GM21786 (cell line): Measurements from ENCODE around the gene GDAP1L1.
"Not testable (repeated sequence)": the region's sequence is repeated elsewhere in the genome, so short reads cannot be mapped to it uniquely, and the experiment has no call there.

ENCODE experiments used
- ATAC-seq: cut with Tn5 transposase; IDR thresholded peaks from one replicate; pipeline ENCODE4 v1.9.1; 2021; ENCODE audit not compliant: unreplicated experiment

GDAP1L1 gene

DNA sequence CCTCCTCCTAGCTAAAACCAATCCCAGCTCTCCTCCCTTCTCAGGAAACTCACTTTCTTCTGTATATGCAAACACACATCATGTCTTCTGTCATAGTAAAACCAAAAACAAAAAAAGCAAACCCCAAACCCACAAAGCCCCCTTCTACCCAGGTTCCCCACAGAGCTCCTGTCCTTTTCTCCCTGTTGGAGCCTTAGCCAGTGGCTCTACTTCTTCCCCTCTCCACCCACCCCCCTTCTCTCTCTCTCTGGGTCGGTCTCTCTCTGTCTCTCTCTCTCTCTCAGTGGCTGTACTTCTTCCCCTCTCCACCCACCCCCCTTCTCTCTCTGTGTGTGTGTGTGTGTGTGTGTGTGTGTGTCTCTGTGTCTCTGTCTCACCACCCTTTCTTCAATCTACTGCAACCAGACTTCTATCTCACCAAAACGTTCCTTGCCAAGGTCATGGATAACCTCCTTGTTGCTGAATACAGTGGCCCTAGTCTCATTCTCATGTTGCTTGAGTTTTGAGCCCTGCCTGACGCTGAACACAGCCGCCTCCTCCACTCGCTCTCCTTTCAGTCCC lies 27.9 kb upstream of the GDAP1L1 start:
- ATAC-seq: no peak

DNA sequence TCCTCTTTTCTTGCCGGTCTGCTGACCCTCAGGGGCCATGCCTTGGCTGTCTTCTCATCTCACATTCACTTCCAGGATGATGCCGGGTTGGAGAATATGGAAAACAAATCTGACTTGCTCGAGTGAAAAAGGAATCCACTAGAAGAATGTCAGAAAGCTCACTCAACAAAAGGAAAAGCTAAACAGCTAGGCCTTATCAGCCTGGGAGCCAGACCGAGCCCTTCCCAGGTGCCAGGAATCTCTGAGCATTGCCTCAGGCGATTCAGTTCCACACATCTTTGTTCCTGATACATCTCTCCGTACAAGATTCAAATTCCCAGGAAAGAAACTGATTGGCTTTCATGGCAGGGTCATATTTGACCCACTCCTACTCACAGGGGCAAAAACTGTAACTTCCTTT lies 27.3 kb upstream of the GDAP1L1 start:
- ATAC-seq: no peak

- no peak for ATAC-seq
Observed at GRCh38 chr20:44221368-44221954, 25.6 kb upstream of the GDAP1L1 start.

DNA sequence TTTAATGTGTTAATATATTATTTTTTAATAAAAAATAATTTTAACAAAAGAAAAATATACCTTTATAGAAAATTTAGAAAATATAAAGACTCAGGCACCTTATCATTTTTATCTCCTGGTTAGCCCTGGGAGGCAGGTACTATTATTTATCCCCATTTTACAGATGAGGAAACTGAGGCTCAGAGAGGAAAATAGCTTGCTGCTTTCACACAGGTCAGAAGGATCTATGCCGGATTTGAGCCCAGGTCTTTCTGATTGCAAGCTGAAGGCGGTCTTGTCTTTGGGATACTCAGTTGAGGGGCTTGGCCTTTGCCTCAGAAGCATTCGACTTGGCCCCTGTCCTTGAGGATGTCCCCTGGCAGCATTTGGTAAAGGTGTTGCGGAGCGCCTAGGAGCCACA lies 25.1 kb upstream of the GDAP1L1 start:
- ATAC-seq: no peak

GRCh38 chr20:44222633-44223368 lies 24.3 kb upstream of the GDAP1L1 start:
- no peak for ATAC-seq

DNA sequence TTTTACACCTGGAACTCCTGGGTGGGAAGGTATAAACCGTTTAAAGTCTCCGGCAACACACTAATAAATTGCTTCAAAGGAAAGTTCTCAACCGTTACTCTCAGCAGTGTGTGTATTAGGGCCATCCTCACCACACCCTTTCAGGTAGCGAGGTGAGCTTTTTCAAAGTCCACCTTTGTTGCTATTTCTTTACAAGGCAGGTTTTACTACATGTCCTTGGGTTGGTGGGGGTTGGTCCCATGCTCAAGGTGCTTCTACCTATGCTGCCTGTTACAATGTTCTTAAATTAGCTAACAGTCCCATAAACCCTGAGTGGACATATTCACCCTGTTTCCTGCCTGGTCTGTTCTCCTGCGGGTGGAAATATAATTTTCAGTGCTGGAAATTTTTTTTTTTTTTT lies 23.4 kb upstream of the GDAP1L1 start:
- ATAC-seq: no peak

- ATAC-seq: no peak
Observed at GRCh38 chr20:44224637-44225036, 22.5 kb upstream of the GDAP1L1 start.

DNA sequence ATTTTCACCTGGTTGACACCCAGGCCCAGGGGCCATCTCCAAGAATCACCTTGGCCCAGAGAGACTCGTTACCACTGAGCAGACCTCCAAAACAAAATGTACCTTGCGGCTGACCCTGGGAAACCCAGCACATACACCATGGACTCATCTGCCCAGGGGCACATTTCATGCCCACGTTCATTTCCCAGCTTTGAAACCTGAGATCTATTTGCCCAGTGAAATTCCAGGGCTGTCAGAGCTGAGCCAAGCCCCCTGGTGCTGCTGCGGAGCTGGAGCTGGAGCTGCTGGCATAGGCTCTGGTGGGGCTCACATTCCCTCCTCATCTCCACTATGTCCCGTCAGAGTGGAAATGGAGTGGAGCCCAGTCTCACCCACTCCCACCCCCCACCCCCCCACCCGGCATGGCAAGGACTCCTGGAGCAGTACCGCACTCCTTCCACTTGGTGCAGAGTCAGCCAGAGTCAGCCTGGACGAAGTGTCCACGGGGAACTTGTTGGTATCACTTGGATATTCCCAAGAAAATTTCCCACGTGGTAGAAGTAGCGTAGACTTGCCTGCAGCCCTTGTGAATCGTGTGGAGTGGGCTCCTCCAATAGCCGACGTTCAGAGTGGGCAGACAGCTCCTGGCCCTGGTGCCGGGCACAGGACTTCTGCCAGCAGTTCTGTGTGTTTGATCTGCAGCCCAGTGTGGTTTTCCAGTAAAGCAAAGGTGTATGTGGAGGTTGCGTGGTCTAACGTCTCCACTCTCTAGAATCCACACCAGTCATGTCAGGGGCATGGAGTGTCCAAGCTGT lies 18.4 kb upstream of the GDAP1L1 start:
- no peak for ATAC-seq

DNA sequence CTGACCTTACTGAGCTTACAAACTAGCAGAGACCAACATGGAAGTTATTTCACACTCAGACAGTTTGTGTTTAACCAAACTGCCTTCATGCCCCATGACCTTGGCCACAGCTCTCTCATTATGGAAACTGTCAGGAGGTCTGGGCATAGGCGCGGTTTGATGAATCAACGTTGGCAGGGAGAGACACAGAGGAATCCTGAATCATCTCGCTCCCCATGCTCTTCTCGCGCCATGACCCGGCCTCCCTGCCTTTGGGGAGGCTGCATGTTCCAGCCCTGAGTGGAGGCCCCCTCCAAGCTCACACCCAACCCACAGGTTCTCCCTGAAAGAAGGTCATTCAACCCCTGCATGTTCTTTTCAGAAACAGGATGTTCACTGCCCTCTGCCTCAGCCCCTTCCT lies 15.9 kb upstream of the GDAP1L1 start:
- no peak for ATAC-seq

DNA sequence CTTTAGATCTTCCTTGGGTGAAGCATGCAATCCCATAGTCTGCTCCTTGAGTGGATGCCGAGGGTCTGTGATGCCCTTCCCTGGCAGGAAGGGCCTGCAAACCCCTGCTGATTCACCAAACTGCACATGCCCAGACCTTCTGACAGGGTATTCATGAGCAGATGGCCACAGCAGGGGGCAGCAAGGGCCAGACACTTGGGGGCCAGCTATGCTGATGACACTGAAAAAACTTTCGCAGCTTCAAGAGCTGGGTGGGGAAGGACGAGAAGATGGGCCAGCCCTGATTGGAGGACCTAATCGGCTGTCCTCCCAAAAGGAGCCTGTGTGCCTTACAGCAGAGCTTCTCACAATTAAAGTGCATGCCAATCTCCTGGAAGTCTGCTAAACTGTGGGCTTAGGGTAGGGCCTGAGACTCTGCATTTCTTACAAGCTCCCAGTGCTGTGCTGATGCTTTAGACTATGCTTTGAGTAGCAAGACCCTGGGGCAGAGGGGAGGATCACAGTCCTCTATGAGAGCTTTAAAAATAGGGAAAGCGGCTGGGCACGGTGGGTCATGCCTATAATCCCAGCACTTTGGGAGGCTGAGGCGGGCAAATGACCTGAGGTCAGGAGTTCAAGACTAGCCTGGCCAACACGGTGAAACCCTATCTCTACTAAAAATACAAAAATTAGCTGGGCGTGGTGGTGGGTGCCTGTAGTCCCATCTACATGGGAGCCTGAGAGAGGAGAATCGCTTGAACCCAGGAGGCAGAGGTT lies 15.2 kb upstream of the GDAP1L1 start:
- ATAC-seq: no peak

DNA sequence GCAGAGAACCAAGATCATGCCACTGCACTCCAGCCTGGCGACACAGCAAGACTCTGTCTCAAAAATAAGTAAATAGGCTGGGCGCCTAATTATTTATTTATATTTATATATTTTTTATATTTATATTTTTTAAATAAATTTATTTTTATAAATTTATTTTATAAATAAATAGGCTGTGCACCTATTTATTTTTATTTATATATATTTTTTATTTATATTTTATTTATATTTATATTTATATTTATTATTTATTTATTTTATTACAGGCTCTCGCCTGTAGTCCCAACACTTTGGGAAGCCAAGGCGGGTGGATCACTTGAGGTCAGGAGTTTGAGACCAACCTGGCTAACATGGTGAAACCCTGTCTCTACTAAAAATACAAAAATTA lies 14.6 kb upstream of the GDAP1L1 start:
- not testable (repeated sequence) for ATAC-seq

- ATAC-seq: no peak
Observed at GRCh38 chr20:44233436-44234016, 13.6 kb upstream of the GDAP1L1 start.

GRCh38 chr20:44234566-44235317 lies 12.4 kb upstream of the GDAP1L1 start:
- ATAC-seq: no peak

GRCh38 chr20:44235702-44236101 lies 11.4 kb upstream of the GDAP1L1 start:
- ATAC-seq: no peak

DNA sequence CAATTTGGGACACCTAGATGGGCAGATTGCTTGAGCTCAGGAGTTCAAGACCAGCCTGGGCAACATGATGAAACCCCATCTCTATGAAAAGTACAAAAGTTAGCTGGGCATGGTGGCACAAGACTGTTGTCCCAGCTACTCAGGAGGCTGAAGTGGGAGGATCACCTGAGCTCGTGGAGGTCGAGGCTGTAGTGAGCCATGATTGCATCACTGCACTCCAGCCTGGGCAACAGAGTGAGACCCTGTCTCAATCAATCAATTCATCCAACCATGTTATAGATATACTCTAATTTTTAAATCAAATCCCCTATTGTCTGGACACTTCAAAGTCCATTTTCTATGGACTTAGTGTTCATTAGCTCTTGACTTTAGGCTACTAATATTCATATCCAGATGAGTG lies 10.3 kb upstream of the GDAP1L1 start:
- not testable (repeated sequence) for ATAC-seq

DNA sequence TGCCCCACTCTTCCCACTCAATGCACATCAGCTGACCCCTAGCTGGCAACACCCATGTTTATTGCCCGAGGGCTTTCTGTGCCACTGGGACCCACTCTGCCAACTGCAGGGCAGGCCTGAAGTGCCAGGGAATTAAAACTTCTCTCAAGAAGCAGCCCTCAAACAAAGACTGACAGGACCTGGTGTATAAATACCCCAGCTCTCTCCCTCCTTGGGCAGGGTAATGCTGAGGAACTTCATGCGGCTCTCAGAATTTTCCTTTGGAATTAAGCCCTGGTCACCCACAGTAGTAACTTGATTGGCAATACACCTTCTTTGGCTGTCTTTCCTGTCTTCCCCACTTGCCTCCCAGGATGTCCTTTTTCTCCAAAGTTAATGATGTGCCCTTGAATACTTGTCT lies 5.3 kb upstream of the GDAP1L1 start:
- ATAC-seq: no peak

GRCh38 chr20:44245977-44246376 lies 1.1 kb upstream of the GDAP1L1 start:
- no peak for ATAC-seq

GRCh38 chr20:44247586-44248409 lies 690 bp downstream of the GDAP1L1 start:
- no peak for ATAC-seq

DNA sequence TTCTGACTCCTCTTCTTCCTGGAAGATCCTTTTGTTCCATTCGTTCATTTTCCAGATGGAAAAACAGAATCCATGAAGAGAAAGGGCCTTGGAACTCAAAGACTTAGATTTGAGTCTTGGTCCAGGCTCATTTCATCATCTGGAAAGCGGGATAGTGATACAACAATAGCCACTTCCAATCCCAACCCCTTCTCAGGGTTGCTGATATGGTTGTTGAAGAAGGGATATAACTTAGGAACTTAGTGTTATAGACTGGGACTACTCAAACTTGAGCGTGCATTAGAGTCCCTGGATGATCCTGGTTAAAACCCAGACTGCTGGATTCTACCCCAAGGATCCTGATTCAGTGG lies 1.3 kb downstream of the GDAP1L1 start:
- ATAC-seq: no peak
